Left ventricle myocardium superior (tissue), 1 donor: ENCODE results near the gene KRTAP13-1. TPM values are rescaled to one million over a fixed set of nuclear protein-coding genes. Genes with fewer than 3 reads are reported as not detected.
A peak's percentile ranks its signal among the peaks of the same experiment; 100 is the strongest.

Source experiments
- ATAC-seq: fragments of 200-7000 bp; cut with Tn5 transposase; one replicate; pipeline ENCODE4 v1.9.1; 2020; ENCODE audit warnings: mild to moderate bottlenecking, moderate library complexity
- DNase-seq: peaks from one replicate; pipeline ENCODE4 v3.0.0-alpha.2; 2020
- intact Hi-C: fragments of 100-400 bp; cut with micrococcal nuclease; formaldehyde crosslinking; loops from one replicate; pipeline ENCODE4 v1.11.0; 2022
- microRNA-seq: library from miRNA; unstranded; fragments of <30 nt; microRNA quantifications from one replicate; pipeline ENCODE4 v1.2.0, GENCODE V29; 2020; ENCODE audit warnings: borderline number of aligned reads
- total RNA-seq: library from RNA; stranded (reverse); fragmentation: NEBNext Ultra II Directional; extraction: Animal tissue kit (Norgen Biotek cat#: 25700); gene quantifications from one replicate; pipeline ENCODE4 v1.2.1, GENCODE V29; 2021
- donor health status: DM: no; HTN: yes; CAD: no; lungs with severe emphysema.

KRTAP13-1 gene
- total RNA-seq, 1 donor from 2014 or later, result not detected

- DNase-seq, result no peak
These were observed 48.4 kb downstream of the KRTAP13-1 start for GRCh38 chr21:30444204-30444603.

More at GRCh38 chr21:30444204-30444603, 48.4 kb downstream of the KRTAP13-1 start:
- intact Hi-C loops, result loop anchor here (2.0 to 5.0 kb wide), 2 partner anchors 289 to 643 kb away; no protein-coding TSS in a partner anchor
- peak; percentile 78 for ATAC-seq

Small RNAs within 50 kb of the gene (microRNA-seq; reads per million reads assigned to microRNA genes)
- gene MIR4327, result not detected

Other genes with a start within 250 kb of the KRTAP13-1 start
- gene CLDN17, start 229.2 kb upstream of the KRTAP13-1 start, total RNA-seq, result not detected
- gene CLDN8, start 179.9 kb upstream of the KRTAP13-1 start, total RNA-seq, result not detected
- gene KRTAP24-1, start 113.1 kb upstream of the KRTAP13-1 start, total RNA-seq, result not detected
- not detected for gene KRTAP25-1, start 106.5 kb upstream of the KRTAP13-1 start, total RNA-seq
- gene KRTAP26-1, start 75.7 kb upstream of the KRTAP13-1 start, total RNA-seq, result not detected
- gene KRTAP27-1, start 58.3 kb upstream of the KRTAP13-1 start, total RNA-seq, result not detected
- not detected for gene KRTAP23-1, start 47.4 kb upstream of the KRTAP13-1 start, total RNA-seq
- not detected for gene KRTAP13-2, start 23.8 kb upstream of the KRTAP13-1 start, total RNA-seq
- gene KRTAP13-3, start 29.9 kb downstream of the KRTAP13-1 start, total RNA-seq, result not detected
- gene KRTAP13-4, start 34.2 kb downstream of the KRTAP13-1 start, total RNA-seq, result not detected
- gene KRTAP15-1, start 44.2 kb downstream of the KRTAP13-1 start, total RNA-seq, result not detected
- gene KRTAP19-1, start 84.3 kb downstream of the KRTAP13-1 start, total RNA-seq, result not detected
- not detected for gene KRTAP19-2, start 91.4 kb downstream of the KRTAP13-1 start, total RNA-seq
- gene KRTAP19-3, start 96.0 kb downstream of the KRTAP13-1 start, total RNA-seq, result not detected
- not detected for gene KRTAP19-4, start 101.1 kb downstream of the KRTAP13-1 start, total RNA-seq
- not detected for gene KRTAP19-5, start 106.1 kb downstream of the KRTAP13-1 start, total RNA-seq
- not detected for gene KRTAP19-6, start 145.8 kb downstream of the KRTAP13-1 start, total RNA-seq
- gene KRTAP19-7, start 165.3 kb downstream of the KRTAP13-1 start, total RNA-seq, result not detected
- not detected for gene KRTAP22-2, start 194.4 kb downstream of the KRTAP13-1 start, total RNA-seq
- gene KRTAP6-3, start 196.4 kb downstream of the KRTAP13-1 start, total RNA-seq, result not detected
- gene KRTAP6-2, start 202.9 kb downstream of the KRTAP13-1 start, total RNA-seq, result not detected
- not detected for gene KRTAP22-1, start 205.1 kb downstream of the KRTAP13-1 start, total RNA-seq
- gene KRTAP6-1, start 217.9 kb downstream of the KRTAP13-1 start, total RNA-seq, result not detected
- not detected for gene KRTAP20-1, start 220.4 kb downstream of the KRTAP13-1 start, total RNA-seq
- not detected for gene KRTAP20-4, start 224.6 kb downstream of the KRTAP13-1 start, total RNA-seq
- gene KRTAP20-2, start 239.2 kb downstream of the KRTAP13-1 start, total RNA-seq, result not detected
- not detected for gene KRTAP20-3, start 246.8 kb downstream of the KRTAP13-1 start, total RNA-seq